C4-2B (cell line): ENCODE results near the gene ABCA9.
A peak's percentile ranks its signal among the peaks of the same experiment; 100 is the strongest.

ENCODE experiments used
- H3K27ac ChIP-seq: fragments of 450-650 bp; 2 replicates; pipeline ENCODE4 v1.5.1; 2017
- ZFX ChIP-seq: fragments of 450-650 bp; IDR thresholded peaks from 2 replicates; pipeline ENCODE4 v1.6.1; 2017
- TF ChIP-seq, protein P1 (sequence below): fragments of 450-650 bp; conservative IDR thresholded peaks from 2 replicates; pipeline ENCODE4 v1.5.1; 2017; ENCODE audit warnings: mild to moderate bottlenecking

The ABCA9 gene

DNA sequence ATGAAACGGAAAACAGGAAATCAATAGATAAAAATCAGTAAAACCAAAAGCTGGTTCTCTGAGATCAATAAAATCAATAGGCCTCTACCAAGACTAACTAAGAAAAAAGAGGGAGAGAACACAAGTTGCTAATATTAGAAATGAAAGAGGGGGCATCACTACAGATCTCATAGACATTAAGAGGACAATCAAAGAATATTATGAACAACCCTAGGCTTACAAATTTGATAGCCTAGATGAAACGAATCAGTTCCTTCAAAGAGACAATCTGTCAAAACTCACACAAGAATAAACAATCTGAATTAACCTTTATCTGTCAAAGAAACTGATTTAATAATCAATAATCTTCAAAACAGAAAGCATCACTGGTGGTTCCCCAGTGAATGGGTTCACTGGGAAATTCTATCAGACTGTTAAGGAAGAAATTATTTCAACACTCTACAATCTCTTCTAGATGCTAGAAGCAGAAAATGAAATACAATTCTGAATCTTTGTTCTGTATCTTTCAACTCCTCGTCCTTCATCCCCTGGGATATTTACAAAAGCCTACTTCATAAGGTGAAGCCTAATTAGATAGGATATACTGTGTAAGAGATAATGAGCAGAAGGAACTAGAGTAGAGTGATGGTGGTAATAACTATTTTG lies 4.4 kb downstream of the ABCA9 start:
- no peak overlapping the region for H3K27ac ChIP-seq
- no peak for TF ChIP-seq ZFX
- TF ChIP-seq, protein P1, sequence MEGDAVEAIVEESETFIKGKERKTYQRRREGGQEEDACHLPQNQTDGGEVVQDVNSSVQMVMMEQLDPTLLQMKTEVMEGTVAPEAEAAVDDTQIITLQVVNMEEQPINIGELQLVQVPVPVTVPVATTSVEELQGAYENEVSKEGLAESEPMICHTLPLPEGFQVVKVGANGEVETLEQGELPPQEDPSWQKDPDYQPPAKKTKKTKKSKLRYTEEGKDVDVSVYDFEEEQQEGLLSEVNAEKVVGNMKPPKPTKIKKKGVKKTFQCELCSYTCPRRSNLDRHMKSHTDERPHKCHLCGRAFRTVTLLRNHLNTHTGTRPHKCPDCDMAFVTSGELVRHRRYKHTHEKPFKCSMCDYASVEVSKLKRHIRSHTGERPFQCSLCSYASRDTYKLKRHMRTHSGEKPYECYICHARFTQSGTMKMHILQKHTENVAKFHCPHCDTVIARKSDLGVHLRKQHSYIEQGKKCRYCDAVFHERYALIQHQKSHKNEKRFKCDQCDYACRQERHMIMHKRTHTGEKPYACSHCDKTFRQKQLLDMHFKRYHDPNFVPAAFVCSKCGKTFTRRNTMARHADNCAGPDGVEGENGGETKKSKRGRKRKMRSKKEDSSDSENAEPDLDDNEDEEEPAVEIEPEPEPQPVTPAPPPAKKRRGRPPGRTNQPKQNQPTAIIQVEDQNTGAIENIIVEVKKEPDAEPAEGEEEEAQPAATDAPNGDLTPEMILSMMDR: no peak

DNA sequence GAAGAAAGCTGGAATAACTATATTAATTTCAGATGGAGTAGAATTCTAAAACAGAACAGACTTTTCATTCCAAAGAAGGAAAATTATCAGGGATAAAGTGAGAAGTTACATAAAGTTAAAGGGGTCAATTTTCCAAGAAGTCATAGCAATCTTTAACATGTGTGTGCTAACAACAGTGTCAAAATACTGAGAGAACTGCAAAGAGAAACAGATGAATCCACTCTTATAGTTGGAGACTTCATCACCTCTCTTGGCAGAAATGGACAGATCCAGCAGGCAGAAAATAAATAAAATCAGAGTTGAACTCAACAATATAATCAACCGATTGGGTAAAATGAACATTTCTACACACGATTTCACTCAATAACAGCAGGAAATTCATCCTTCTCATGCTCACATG lies 5.4 kb downstream of the ABCA9 start:
- H3K27ac ChIP-seq: no peak overlapping the region
- no peak for TF ChIP-seq ZFX
- TF ChIP-seq, protein P1: no peak

DNA sequence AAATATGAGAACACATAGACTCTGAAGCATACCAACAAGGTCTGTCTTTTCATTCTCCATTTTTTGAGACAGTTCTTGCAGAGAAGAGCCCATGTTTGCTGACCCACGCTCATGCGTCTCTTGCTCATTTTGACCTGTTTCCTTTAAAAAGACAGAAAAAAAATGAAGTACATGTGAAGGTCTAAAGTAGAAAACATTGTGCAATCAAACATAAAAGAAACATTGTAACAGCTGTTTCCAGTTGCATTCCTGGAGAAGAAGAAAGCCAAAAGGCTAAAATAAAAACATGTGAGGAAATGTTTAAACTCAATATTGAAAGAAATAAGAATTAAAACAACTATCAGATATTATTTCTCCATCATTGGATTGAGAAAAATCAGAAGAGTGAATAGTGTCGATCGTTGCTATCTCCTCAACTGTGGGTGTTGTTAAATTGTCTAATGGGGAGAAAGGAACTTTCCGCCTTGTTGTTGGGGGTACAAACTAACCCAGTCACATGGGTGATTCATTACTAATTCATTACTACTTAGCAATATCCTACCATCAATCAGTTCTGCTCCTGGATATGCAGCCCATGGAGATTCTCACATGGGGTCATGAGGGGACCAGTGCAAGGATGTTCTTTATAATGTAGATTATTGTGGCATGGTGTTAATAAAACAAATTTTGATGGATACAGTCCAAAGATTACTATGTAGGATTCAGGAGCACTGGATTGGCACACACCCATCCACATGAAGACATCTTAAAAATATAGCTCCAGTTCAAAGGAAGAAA lies 9.5 kb downstream of the ABCA9 start:
- TF ChIP-seq, protein P1: no peak
- TF ChIP-seq ZFX: no peak
- no peak overlapping the region for H3K27ac ChIP-seq

DNA sequence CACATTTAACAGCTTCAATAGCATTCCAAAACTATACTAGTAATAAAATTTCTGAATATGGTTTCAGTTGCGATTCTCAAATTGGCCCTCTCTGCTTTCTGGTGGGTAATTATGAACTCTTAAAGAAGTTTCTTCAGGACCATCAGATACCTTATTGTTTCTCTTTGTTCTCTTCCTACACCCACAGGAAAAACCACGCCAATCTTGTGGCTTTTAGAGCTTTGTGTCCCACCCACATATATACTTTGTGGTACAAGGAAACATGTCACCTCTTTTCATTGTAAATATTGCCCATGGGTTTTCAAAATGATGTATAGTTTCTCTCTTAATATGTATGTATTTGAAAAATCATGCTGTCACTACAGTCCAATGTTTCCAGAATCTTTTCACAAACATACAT lies 12.1 kb downstream of the ABCA9 start:
- TF ChIP-seq, protein P1: no peak
- TF ChIP-seq ZFX: no peak
- H3K27ac ChIP-seq: no peak overlapping the region

DNA sequence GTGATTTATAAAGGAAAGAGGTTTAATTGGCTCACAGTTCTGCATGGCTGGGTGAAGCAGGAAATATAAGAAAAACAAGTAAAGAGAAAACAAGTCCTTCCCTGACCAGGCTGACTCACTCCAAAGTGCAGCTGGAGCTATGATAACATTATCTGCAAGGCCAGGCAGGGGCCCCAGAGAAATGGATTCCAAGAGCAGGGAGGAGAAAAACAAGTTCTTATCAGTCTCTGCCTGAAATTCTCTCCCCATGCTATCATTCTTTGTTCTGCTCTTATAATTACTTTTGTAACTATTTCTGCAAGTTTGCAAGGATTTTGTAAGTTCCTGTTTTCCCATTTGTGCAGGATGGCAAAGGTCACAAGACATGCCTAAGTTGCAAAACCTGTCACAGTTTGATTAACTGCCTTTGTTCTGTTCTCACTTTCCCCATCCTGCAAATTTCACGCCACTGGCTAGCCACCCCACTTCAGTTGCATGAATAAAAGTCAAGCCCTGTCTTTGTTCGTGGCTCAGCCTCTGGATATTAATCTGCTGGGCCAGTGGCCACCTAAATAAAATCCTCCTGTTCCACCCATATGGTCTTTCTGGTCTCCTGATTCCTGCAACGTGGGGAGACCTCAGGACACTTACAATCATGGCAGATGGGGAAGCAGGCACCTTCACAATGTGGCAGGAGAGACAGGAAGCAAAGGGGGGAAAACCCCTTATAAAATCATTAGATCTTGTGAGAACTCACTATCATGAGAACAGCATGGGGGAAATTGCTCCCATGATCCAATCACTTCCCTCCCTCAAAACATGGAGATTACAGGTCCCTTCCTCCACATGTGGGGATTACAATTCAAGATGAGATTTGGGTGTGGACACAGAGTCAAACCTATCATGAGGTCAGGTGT lies 13.1 kb downstream of the ABCA9 start:
- TF ChIP-seq ZFX: no peak
- TF ChIP-seq, protein P1: no peak
- H3K27ac ChIP-seq: no peak overlapping the region

DNA sequence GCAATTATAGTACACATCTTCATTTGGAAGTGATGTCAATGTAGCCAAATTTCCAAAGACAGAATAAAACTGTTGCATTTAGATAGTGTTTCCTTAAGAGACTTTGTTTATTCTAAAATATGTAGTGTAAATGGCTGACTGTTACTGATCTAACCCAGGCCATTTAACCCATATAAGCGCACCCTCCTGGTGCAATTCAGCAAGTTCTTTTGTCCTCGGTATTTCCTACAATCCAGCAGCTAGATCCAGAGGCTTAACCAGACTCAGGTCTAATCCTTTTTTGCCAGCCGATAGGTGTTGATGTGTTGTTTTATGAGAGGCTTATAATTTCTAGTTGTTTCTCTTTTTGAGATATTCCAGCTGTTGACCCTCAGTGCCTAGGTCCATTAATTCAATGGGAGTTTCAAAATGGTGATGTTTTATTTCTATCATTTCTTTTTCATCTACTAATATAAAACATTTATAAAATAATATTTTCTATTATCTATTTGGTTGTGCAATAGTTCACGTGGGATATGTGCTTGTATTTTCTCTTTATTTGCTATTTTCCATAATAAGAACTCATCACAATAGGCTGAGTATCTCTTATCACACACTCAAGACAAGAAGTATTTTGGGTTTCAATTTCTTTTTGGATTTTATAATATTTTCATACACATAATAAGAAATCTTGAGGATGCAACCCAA lies 14.5 kb downstream of the ABCA9 start:
- H3K27ac ChIP-seq: no peak overlapping the region
- TF ChIP-seq, protein P1: peak; percentile 5; the same call in 1 of the 2 replicates
- no peak for TF ChIP-seq ZFX
